Keratinocyte (primary cell): ENCODE data around the gene RIT2. TPM values are rescaled to one million over a fixed set of nuclear protein-coding genes. Genes with fewer than 3 reads are reported as not detected.

ENCODE experiments used
- DNase-seq: peaks from one replicate; pipeline ENCODE4 v3.0.0-alpha.2; 2011; ENCODE audit warnings: low read depth, missing footprints, low spot score
- FAIRE-seq: peaks from 2 replicates; lab custom pipeline; 2011; peaks lifted over from hg19 to GRCh38; lab: Jason Lieb, UNC
- H2AFZ ChIP-seq: 2 replicates; pipeline ENCODE4 v1.6.0; 2012; ENCODE audit warnings: low read length, control low read depth, inconsistent platforms; ENCODE audit not compliant: control insufficient read depth
- H3K27ac ChIP-seq: 2 replicates; pipeline ENCODE4 v1.5.1; 2011; ENCODE audit warnings: low read length; ENCODE audit not compliant: control insufficient read depth, insufficient read depth
- H3K27me3 ChIP-seq: 3 replicates; pipeline ENCODE4 v1.6.0; 2011; ENCODE audit warnings: low read length; ENCODE audit not compliant: control insufficient read depth, insufficient read depth; ENCODE audit errors: extremely low read depth
- H3K36me3 ChIP-seq, 2 experiments: 2 replicates in 1 of 2; 3 replicates in 1 of 2; pipeline ENCODE4 v1.5.1; 2011; ENCODE audit warnings: low read length in 2 of 2, mild to moderate bottlenecking in 1 of 2; ENCODE audit not compliant: control insufficient read depth in 2 of 2, insufficient read depth in 2 of 2; ENCODE audit errors: extremely low read depth in 1 of 2
- H3K4me1 ChIP-seq: 3 replicates; pipeline ENCODE4 v1.5.1; 2011; ENCODE audit warnings: low read length; ENCODE audit not compliant: control insufficient read depth, insufficient read depth; ENCODE audit errors: extremely low read depth
- H3K4me2 ChIP-seq: 3 replicates; pipeline ENCODE4 v1.6.0; 2011; ENCODE audit warnings: low read depth, low read length; ENCODE audit not compliant: control insufficient read depth, insufficient read depth; ENCODE audit errors: extremely low read depth
- H3K4me3 ChIP-seq, 3 experiments: fragments of 200-600 bp in 1 of 3; sonication (generic) in 1 of 3; 2 replicates in 2 of 3; 3 replicates in 1 of 3; pipeline ENCODE4 v1.5.1; 2011 to 2016; ENCODE audit warnings: low read length in 3 of 3, mild to moderate bottlenecking in 3 of 3, control low read depth in 2 of 3, inconsistent platforms in 1 of 3, low read depth in 1 of 3, mixed read lengths in 1 of 3, mixed run types in 1 of 3, moderate library complexity in 1 of 3; ENCODE audit not compliant: control insufficient read depth in 2 of 3, insufficient read depth in 2 of 3; ENCODE audit errors: extremely low read depth in 1 of 3
- H3K79me2 ChIP-seq: 2 replicates; pipeline ENCODE4 v1.6.0; 2012; ENCODE audit warnings: low read length; ENCODE audit not compliant: control insufficient read depth, insufficient read depth
- H3K9ac ChIP-seq: 3 replicates; pipeline ENCODE4 v1.6.0; 2011; ENCODE audit warnings: low read length; ENCODE audit not compliant: control insufficient read depth, insufficient read depth; ENCODE audit errors: extremely low read depth
- H3K9me1 ChIP-seq: 3 replicates; pipeline ENCODE4 v1.6.0; 2011; ENCODE audit warnings: low read length; ENCODE audit not compliant: control insufficient read depth, insufficient read depth; ENCODE audit errors: extremely low read depth
- H3K9me3 ChIP-seq: 2 replicates; pipeline ENCODE4 v1.5.1; 2012; ENCODE audit warnings: low read depth, low read length; ENCODE audit not compliant: control insufficient read depth
- H4K20me1 ChIP-seq: 3 replicates; pipeline ENCODE4 v1.6.0; 2011; ENCODE audit warnings: low read length; ENCODE audit not compliant: control insufficient read depth, insufficient read depth; ENCODE audit errors: extremely low read depth
- EZH2 ChIP-seq: IDR thresholded peaks from one replicate; pipeline ENCODE4 v1.6.1; 2012; ENCODE audit warnings: inconsistent platforms, mild to moderate bottlenecking, low read length, moderate library complexity
- dilution Hi-C: fragments of 300-500 bp; cut with MboI; formaldehyde crosslinking; loops from one replicate; pipeline ENCODE4 v1.7.0; 2020; ENCODE audit warnings: low sequenced_read_pairs; ENCODE audit not compliant: extremely low pct_ligation_motif_present
- polyA plus RNA-seq, 5 experiments: library from polyadenylated mRNA; depleted of rRNA in 3 of 5; stranded (reverse) in 3 of 5; stranded (forward) in 1 of 5; unstranded in 1 of 5; fragments of >200 nt; gene quantifications; 1 replicate in 1 of 5; 2 replicates in 3 of 5; 3 replicates in 1 of 5; pipeline versions ENCODE4 v1.2.1 to v1.2.3, GENCODE V29; 2011 to 2012; ENCODE audit warnings: missing spikeins in 2 of 5, low read depth in 1 of 5, low replicate concordance in 1 of 5
- TF ChIP-seq, protein P1 (sequence below), 3 experiments: IDR thresholded peaks in 1 of 3; conservative IDR thresholded peaks in 1 of 3; optimal IDR thresholded peaks in 1 of 3; 2 replicates in 2 of 3; 3 replicates in 1 of 3; pipeline versions ENCODE3 to v1.5.1; 2011; ENCODE audit warnings: low read length in 3 of 3, mild to moderate bottlenecking in 3 of 3, moderate library complexity in 2 of 3, control low read depth in 1 of 3, inconsistent platforms in 1 of 3; ENCODE audit not compliant: insufficient read depth in 2 of 3; ENCODE audit errors: extremely low read depth in 1 of 3

RIT2 gene
- polyA plus RNA-seq, 1 donor (not counting 4 experiments of a cell fraction or from before 2014, with no cell fraction given), result not detected

- H2AFZ ChIP-seq, result no peak overlapping the region
- H4K20me1 ChIP-seq, result no peaks in the 10 kb centered on the region
- dilution Hi-C loops, result no loop called here
- no peaks in the 10 kb centered on the region for H3K36me3 ChIP-seq
- H3K79me2 ChIP-seq, result no peaks in the 10 kb centered on the region
- no peak overlapping the region for H3K9ac ChIP-seq
- H3K9me1 ChIP-seq, result no peaks in the 10 kb centered on the region
- no peaks in the 10 kb centered on the region for H3K9me3 ChIP-seq
- no peak overlapping the region for H3K4me3 ChIP-seq
- FAIRE-seq, result no peak
- H3K4me1 ChIP-seq, result no peaks in the 10 kb centered on the region
- DNase-seq, result no peak
- no peaks in the 10 kb centered on the region for H3K27me3 ChIP-seq
- no peak for TF ChIP-seq EZH2
- TF ChIP-seq, protein P1, sequence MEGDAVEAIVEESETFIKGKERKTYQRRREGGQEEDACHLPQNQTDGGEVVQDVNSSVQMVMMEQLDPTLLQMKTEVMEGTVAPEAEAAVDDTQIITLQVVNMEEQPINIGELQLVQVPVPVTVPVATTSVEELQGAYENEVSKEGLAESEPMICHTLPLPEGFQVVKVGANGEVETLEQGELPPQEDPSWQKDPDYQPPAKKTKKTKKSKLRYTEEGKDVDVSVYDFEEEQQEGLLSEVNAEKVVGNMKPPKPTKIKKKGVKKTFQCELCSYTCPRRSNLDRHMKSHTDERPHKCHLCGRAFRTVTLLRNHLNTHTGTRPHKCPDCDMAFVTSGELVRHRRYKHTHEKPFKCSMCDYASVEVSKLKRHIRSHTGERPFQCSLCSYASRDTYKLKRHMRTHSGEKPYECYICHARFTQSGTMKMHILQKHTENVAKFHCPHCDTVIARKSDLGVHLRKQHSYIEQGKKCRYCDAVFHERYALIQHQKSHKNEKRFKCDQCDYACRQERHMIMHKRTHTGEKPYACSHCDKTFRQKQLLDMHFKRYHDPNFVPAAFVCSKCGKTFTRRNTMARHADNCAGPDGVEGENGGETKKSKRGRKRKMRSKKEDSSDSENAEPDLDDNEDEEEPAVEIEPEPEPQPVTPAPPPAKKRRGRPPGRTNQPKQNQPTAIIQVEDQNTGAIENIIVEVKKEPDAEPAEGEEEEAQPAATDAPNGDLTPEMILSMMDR (optimal IDR thresholded peaks at IDR 0.05 in 1 of 3, IDR thresholded peaks at IDR 0.05 in 1 of 3, conservative IDR thresholded peaks at IDR 0.05 in 1 of 3; ENCODE audit: extremely low read depth in 1 of 3, insufficient read depth in 2 of 3, low read length in 3 of 3), result no peak
- H3K4me2 ChIP-seq, result no peak overlapping the region
- H3K27ac ChIP-seq, result no peak overlapping the region
These were observed 173.6 kb downstream of the RIT2 start for GRCh38 chr18:42941860-42942259.

DNA sequence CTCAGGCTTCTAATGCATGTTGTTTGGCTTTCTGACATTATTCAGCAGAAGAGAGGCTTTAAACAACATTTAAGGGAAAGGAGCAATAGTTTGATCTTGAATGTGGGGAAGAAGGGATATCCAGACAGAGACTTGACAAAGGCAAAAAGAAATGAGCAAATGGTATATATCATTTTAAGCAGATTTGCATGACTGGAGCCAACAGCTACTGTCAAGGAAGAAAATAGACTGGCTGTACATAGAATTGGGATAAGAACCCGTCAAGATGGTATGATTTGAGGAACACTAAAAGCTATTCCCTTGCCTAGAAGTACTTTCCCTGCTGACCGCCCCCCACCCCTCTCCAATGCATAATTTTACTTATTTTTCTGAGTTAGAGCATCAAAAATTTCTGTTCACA is 174.5 kb downstream of the RIT2 start:
- no peak overlapping the region for H3K9ac ChIP-seq
- DNase-seq, result no peak
- no peaks in the 10 kb centered on the region for H3K27me3 ChIP-seq
- H2AFZ ChIP-seq, result no peak overlapping the region
- dilution Hi-C loops, result no loop called here
- H3K4me1 ChIP-seq, result no peaks in the 10 kb centered on the region
- H3K27ac ChIP-seq, result no peak overlapping the region
- no peaks in the 10 kb centered on the region for H3K79me2 ChIP-seq
- no peak overlapping the region for H3K4me3 ChIP-seq
- no peaks in the 10 kb centered on the region for H3K9me1 ChIP-seq
- TF ChIP-seq, protein P1 (optimal IDR thresholded peaks at IDR 0.05 in 1 of 3, IDR thresholded peaks at IDR 0.05 in 1 of 3, conservative IDR thresholded peaks at IDR 0.05 in 1 of 3; ENCODE audit: extremely low read depth in 1 of 3, insufficient read depth in 2 of 3, low read length in 3 of 3), result no peak
- no peak for TF ChIP-seq EZH2
- FAIRE-seq, result no peak
- H3K9me3 ChIP-seq, result no peaks in the 10 kb centered on the region
- H3K36me3 ChIP-seq, result no peaks in the 10 kb centered on the region
- H4K20me1 ChIP-seq, result no peaks in the 10 kb centered on the region
- H3K4me2 ChIP-seq, result no peak overlapping the region
